WTC11 (cell line): Measurements from ENCODE around the gene OVOL2. TPM values are rescaled to one million over a fixed set of nuclear protein-coding genes. Genes with fewer than 3 reads are reported as not detected.

Experiments
- ATAC-seq: fragments of 200-7000 bp; cut with Tn5 transposase; 2 replicates; pipeline ENCODE4 v1.10.0; 2021; ENCODE audit warnings: mild to moderate bottlenecking, moderate library complexity
- CTCF ChIA-PET: fragments of 300-600 bp; sonication (Branson Sonifier 250); formaldehyde crosslinking; loops from one replicate; lab custom pipeline; 2021; ENCODE audit warnings: antibody characterized with exemption; lab: Charles Lee
- POLR2A ChIA-PET: fragments of 350-600 bp; sonication (Branson Sonifier 250); formaldehyde crosslinking; loops from one replicate; lab custom pipeline; 2021; ENCODE audit warnings: antibody characterized with exemption; lab: Charles Lee
- DNase-seq: peaks from one replicate; pipeline ENCODE4 v3.0.0; 2021; ENCODE audit warnings: low spot score
- H3K27ac Mint-ChIP-seq: 2 replicates; pipeline ENCODE4 v1.8.0; 2021; ENCODE audit warnings: mixed read lengths
- H3K27me3 Mint-ChIP-seq: 2 replicates; pipeline ENCODE4 v1.8.0; 2021; ENCODE audit warnings: low read depth, mild to moderate bottlenecking, moderate library complexity, mixed read lengths
- H3K36me3 Mint-ChIP-seq: 2 replicates; pipeline ENCODE4 v1.8.0; 2021; ENCODE audit warnings: mixed read lengths
- H3K4me1 Mint-ChIP-seq: 2 replicates; pipeline ENCODE4 v1.8.0; 2022; ENCODE audit warnings: mixed read lengths
- H3K4me3 Mint-ChIP-seq: 2 replicates; pipeline ENCODE4 v1.8.0; 2021; ENCODE audit warnings: mild to moderate bottlenecking, moderate library complexity, mixed read lengths
- H3K9me3 Mint-ChIP-seq: 2 replicates; pipeline ENCODE4 v1.8.0; 2021; ENCODE audit warnings: mixed read lengths
- ARID4B ChIP-seq: sonication (generic); formaldehyde crosslinking; IDR thresholded peaks from 2 replicates; pipeline ENCODE4 v1.8.0; 2023; ENCODE audit warnings: missing genetic modification reagents, mild to moderate bottlenecking, borderline replicate concordance
- ESRRA ChIP-seq: sonication (generic); formaldehyde crosslinking; IDR thresholded peaks from 2 replicates; pipeline ENCODE4 v1.8.1; 2022; ENCODE audit warnings: mild to moderate bottlenecking, missing genetic modification reagents, borderline replicate concordance
- MAX ChIP-seq: sonication (generic); formaldehyde crosslinking; IDR thresholded peaks from 2 replicates; pipeline ENCODE4 v1.8.0; 2022; ENCODE audit warnings: mild to moderate bottlenecking, missing genetic modification reagents
- SMAD4 ChIP-seq: sonication (generic); formaldehyde crosslinking; IDR thresholded peaks from 2 replicates; pipeline ENCODE4 v1.8.0; 2022; ENCODE audit warnings: mild to moderate bottlenecking, missing genetic modification reagents
- STAT6 ChIP-seq: sonication (generic); formaldehyde crosslinking; conservative IDR thresholded peaks from 2 replicates; pipeline ENCODE4 v1.8.1; 2023; ENCODE audit warnings: mild to moderate bottlenecking, low read depth, missing genetic modification reagents, moderate library complexity
- ZNF121 ChIP-seq: sonication (generic); formaldehyde crosslinking; IDR thresholded peaks from 2 replicates; pipeline ENCODE4 v1.8.0; 2023; ENCODE audit warnings: missing genetic modification reagents
- ZNF138 ChIP-seq: sonication (generic); formaldehyde crosslinking; conservative IDR thresholded peaks from 2 replicates; pipeline ENCODE4 v1.8.1; 2022; ENCODE audit warnings: mild to moderate bottlenecking, moderate library complexity, missing genetic modification reagents
- ZNF263 ChIP-seq: sonication (generic); formaldehyde crosslinking; IDR thresholded peaks from 2 replicates; pipeline ENCODE4 v1.8.1; 2022; ENCODE audit warnings: low read depth, mild to moderate bottlenecking, moderate library complexity, missing genetic modification reagents
- ZSCAN18 ChIP-seq: fragments of 250-450 bp; sonication (Bioruptor Pico); IDR thresholded peaks from 2 replicates; pipeline ENCODE4 v2.1.2; 2022; ENCODE audit warnings: mild to moderate bottlenecking, moderate library complexity
- total RNA-seq: library from RNA; stranded (reverse); gene quantifications from 3 replicates; pipeline ENCODE4 v1.2.3, GENCODE V29; 2021
- TF ChIP-seq, protein P1 (sequence below): sonication (generic); formaldehyde crosslinking; IDR thresholded peaks from 2 replicates; pipeline ENCODE4 v1.8.0; 2022; ENCODE audit warnings: mild to moderate bottlenecking, missing genetic modification reagents
- TF ChIP-seq, protein P2 (sequence below): fragments of 250-450 bp; sonication (Bioruptor Pico); IDR thresholded peaks from 2 replicates; pipeline ENCODE4 v1.9.0; 2021; ENCODE audit warnings: mild to moderate bottlenecking

The OVOL2 gene
- total RNA-seq, 1 experiment from 2014 or later, result 9.8 TPM

- Mint-ChIP-seq H3K36me3 (peaks cover 16% of the 10 kb centered on the region), H3K4me1 (no peaks in the 10 kb centered on the region), H3K27ac (peak overlapping the region; percentile 10; the same call in 1 of the 2 replicates)
- POLR2A ChIA-PET, result no interaction called here
- no peak for TF ChIP-seq ZNF263 (CRISPR knock-in tag)
- TF ChIP-seq ARID4B (CRISPR knock-in tag), result no peak
- TF ChIP-seq, protein P1, sequence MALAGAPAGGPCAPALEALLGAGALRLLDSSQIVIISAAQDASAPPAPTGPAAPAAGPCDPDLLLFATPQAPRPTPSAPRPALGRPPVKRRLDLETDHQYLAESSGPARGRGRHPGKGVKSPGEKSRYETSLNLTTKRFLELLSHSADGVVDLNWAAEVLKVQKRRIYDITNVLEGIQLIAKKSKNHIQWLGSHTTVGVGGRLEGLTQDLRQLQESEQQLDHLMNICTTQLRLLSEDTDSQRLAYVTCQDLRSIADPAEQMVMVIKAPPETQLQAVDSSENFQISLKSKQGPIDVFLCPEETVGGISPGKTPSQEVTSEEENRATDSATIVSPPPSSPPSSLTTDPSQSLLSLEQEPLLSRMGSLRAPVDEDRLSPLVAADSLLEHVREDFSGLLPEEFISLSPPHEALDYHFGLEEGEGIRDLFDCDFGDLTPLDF (CRISPR knock-in tag), result no peak
- TF ChIP-seq MAX (CRISPR knock-in tag), result no peak
- TF ChIP-seq, protein P2, sequence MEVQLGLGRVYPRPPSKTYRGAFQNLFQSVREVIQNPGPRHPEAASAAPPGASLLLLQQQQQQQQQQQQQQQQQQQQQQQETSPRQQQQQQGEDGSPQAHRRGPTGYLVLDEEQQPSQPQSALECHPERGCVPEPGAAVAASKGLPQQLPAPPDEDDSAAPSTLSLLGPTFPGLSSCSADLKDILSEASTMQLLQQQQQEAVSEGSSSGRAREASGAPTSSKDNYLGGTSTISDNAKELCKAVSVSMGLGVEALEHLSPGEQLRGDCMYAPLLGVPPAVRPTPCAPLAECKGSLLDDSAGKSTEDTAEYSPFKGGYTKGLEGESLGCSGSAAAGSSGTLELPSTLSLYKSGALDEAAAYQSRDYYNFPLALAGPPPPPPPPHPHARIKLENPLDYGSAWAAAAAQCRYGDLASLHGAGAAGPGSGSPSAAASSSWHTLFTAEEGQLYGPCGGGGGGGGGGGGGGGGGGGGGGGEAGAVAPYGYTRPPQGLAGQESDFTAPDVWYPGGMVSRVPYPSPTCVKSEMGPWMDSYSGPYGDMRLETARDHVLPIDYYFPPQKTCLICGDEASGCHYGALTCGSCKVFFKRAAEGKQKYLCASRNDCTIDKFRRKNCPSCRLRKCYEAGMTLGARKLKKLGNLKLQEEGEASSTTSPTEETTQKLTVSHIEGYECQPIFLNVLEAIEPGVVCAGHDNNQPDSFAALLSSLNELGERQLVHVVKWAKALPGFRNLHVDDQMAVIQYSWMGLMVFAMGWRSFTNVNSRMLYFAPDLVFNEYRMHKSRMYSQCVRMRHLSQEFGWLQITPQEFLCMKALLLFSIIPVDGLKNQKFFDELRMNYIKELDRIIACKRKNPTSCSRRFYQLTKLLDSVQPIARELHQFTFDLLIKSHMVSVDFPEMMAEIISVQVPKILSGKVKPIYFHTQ, result no peak
- TF ChIP-seq STAT6 (CRISPR knock-in tag), result no peak
- TF ChIP-seq ESRRA (CRISPR knock-in tag), result no peak
- TF ChIP-seq SMAD4, result no peak
- no peak for TF ChIP-seq ZSCAN18 (CRISPR knock-in tag)
- no peak for TF ChIP-seq ZNF121
- TF ChIP-seq ZNF138, result no peak
- TF ChIP-seq, all 79 proteins: peak for 0
- ATAC-seq (no peak), DNase-seq (no peak)
- CTCF ChIA-PET, result no interaction called here
- H3K9me3 Mint-ChIP-seq, result peaks cover 12% of the 10 kb centered on the region
- no peak overlapping the region for H3K4me3 Mint-ChIP-seq
- H3K27me3 Mint-ChIP-seq, result no peaks in the 10 kb centered on the region; the same call in 1 of the 2 replicates
Observed at GRCh38 chr20:18011951-18012645, 45.6 kb downstream of the OVOL2 start.
